D721Med (cell line): ENCODE data around the gene ENOSF1.
"Not testable (repeated sequence)": the region's sequence is repeated elsewhere in the genome, so short reads cannot be mapped to it uniquely, and the experiment has no call there.

Experiments
- DNase-seq: peaks from one replicate; pipeline ENCODE4 v3.0.0; 2011; ENCODE audit warnings: low spot score; ENCODE audit not compliant: insufficient read length
- FAIRE-seq: peaks from 2 replicates; lab custom pipeline; 2011; peaks lifted over from hg19 to GRCh38; lab: Jason Lieb, UNC
- CTCF ChIP-seq: IDR thresholded peaks from 2 replicates; pipeline ENCODE4 v1.5.1; 2012; ENCODE audit warnings: mild to moderate bottlenecking, control low read depth; ENCODE audit not compliant: insufficient read depth; ENCODE audit errors: missing control alignments

Gene ENOSF1

DNA sequence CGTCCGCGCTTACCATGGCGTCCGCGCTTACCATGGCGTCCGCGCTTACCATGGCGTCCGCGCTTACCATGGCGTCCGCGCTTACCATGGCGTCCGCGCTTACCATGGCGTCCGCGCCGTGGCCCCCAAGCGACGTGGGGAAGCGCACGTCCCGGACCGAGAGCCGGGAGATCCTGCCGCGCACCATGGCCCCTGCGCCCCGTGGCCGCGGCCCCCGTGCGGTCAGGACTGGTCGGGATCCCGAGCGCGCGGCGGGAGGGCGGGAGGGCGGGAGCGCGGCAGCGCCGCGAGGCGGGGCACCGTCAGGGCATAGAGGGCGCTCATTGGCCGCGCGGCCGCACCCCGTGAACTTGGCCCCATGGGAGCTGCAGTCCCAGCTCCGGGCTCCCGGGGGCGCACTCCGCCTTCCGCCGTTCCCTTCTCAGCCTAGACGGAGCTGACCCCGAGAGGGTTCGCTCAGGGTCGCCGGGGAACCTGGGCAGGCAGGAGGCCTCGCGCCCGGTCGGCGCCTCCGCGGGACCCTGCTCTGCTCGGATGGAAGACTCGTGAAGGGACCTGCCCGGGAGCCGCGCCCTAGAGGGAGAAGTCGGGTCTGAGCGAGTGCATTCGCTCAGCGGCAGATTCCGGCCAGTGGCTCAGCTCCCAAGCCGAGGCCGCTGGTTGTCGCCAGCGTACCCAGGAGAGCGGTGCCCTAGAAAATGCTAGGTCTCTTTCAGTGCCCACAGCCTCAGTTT is at the start of gene ENOSF1:
Gene ENOSF1, minus strand, starts transcription at position 230 of the 734 bp plus-strand sequence. Its CDS starts 43 bp downstream, at position 187.
- no peak for TF ChIP-seq CTCF
- no peak for FAIRE-seq
- peak; percentile 72 for DNase-seq

- FAIRE-seq, DNase-seq: not testable (repeated sequence)
Measured at GRCh38 chr18:759864-760263, 47.4 kb upstream of the ENOSF1 start.

DNA sequence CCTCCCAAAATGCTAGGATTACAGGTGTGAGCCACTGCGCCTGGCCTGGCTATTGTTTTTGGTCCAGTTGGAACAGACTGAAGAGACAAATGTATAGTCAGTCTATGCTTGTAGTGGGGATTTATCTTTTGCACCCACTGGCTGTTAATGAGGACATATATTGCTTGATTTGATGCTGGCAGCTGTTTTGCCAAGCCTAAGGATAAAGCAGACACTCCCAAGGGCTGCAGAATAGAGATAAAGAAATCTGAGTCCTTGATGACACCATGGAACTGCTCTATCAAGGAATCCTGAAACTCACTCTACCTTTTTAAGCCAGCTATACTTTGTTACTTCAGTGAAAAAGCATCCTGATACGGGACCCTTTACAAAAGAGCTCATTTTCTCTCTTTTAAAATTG is 43.1 kb upstream of the ENOSF1 start:
- DNase-seq (no peak), FAIRE-seq (no peak)
- no peak for TF ChIP-seq CTCF

- no peak for TF ChIP-seq CTCF
- FAIRE-seq (no peak), DNase-seq (no peak)
Measured at GRCh38 chr18:754656-755055, 42.2 kb upstream of the ENOSF1 start.

DNA sequence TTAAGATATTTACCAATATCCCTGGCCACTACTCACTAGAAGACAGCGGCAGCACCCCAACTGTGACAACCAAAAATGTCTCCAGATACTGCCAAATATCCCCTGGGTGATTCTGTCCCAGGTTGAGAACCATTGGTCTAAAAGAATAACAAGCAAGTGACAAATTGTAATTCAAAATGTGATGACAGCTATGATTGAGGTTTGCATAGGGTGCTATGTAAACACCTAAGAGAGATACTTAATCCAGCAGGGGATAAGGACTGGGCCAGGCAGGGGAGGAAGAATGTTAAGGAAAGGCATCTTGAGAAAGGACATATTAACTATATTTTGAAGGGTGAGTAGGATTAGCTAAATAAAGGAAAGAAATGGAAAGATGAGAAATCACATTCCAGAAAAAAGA is 38.0 kb upstream of the ENOSF1 start:
- FAIRE-seq (no peak), DNase-seq (no peak)
- TF ChIP-seq CTCF = no peak

DNA sequence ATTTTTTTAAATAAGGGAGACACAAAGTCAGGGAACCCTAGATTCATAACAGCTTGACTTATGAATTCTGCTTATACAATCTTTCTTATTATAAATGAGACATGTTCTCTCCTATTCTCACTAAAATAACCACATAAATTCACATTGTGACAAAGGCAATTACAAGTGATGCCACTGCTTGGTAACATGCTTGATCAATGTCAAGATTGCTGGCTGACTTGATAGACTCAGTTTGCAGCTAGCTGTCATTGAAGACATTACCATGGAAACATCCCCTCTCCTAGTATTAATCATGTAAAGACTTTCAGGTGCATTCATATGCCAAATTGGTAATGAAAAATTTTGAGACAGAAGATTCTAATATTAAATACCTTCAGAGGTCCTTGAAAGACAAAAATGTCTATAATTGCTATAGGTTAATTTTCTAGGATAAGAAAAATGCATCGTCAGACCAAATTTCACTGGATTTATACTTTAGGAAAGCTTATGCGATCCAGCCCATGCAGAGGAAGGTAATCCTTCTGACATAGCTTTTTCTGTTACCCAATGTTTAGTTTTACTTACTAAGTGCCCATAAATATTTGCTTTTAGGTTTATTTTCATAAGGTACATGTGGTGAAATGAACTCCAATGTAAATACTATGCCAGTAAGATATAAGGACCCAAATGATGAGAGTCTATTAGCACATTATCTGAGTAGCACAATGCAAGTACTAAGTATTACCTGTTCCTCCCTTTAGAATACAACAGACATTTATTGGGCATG is 32.6 kb upstream of the ENOSF1 start:
- peak; percentile 84 for FAIRE-seq
- no peak for TF ChIP-seq CTCF
- DNase-seq = no peak

DNA sequence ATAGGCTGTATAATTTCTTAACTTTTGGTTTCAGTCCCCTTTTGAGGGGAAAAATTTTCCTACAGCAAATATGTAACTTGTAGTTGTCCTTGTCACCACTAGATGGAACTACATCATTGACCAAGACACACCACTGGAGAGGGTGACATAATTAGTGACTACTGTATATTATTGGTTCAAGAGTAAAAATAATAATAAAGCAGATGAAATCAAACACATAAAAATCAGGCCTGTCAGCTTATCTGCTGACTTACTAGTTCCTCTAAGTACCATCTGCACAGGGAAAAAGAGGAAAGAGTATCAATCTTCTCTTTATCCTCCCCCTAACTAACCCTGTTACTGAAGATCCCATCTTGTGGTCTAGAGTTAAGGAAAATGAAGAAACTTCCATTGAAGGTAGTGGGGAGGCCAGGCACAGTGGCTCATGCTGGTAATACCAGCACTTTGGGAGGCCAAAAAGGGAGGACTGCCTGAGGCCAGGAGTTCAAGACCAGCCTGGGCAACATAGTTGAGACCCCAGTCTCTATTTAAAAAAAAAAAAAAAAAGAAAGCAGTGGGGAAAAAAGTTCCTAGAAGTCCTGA is 29.6 kb upstream of the ENOSF1 start:
- DNase-seq = peak; percentile 45
- FAIRE-seq = peak; percentile 99
- peak; percentile 74 for TF ChIP-seq CTCF
